ENCODE results near the gene SPEM2.
A peak's percentile ranks its signal among the peaks of the same experiment; 100 is the strongest.

SPEM2 gene

DNA sequence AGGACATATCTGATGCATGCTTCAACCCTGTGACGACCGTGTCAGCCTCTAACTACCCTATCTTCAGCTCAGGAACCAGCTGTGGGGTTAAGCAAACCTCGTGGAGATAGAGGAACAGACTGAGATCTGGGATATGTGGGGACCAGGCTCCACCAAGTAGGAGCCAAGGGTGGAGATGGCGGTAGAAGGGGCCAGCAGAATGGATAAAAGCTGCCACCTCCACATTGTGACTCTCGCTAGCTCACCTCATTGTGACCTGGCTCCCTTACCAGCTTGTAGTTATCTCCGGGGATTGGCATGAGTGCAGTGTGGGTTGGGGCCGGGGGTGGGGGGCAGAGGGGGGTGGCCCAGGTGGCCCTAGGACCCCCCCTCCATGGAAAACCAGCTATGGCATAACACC is at the start of gene SPEM2:
SPEM2 (plus strand) TSS at position 301 of the 400 bp plus-strand sequence; CDS start at position 374, 73 bp downstream.
- DNase-seq = no peak

GRCh38 chr17:7379134-7379533 is 46.3 kb upstream of the SPEM2 start:
- no peak for DNase-seq

- DNase-seq = no peak
Measured at GRCh38 chr17:7380321-7380720, 45.1 kb upstream of the SPEM2 start.

DNA sequence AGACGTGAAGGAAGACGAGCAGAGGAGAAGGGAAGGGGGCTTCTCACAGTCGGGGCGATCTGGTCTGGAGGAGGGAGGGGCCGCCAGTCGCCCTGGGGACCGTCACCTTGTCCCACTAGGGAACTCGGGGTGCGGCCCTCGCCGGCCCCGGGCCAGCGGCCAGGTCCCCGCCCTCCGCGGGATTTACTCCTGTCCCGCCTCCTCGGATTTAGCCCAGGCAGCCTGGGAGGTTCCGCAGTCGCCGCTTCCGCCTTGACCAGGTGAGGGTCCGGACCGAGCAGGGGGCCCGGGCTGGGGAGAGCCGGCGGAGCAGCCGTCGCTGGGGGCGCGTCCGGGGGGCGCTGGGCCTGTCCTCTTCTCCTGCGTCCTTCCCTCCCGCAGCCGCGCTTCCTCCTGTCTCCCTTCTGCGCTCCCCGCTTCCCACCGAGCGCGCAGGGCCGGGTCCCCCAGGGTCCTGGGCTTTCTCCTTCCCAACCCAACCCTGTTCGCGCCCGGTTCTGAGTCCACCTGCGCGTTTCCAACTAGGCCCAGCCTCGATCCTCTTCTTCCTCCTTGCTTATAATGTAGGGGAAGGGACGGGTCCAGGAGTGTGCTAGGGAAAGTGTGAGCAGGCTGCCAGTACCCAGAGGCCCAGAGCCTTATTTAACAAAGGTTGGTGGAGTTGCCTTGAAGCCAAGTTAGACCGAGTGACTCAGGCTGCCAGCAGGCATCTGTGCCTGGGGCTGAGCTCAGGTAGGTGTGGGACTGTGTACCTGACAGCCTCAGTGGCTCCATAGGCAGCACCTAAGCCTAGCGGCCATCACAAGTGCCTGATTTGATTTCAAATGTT is 44.3 kb upstream of the SPEM2 start, which contains the start of gene TNK1:
TNK1 (plus strand) TSS at position 235 of the 829 bp plus-strand sequence. CDS start 1,838 bp downstream, outside the sequence.
- DNase-seq = no peak

DNA sequence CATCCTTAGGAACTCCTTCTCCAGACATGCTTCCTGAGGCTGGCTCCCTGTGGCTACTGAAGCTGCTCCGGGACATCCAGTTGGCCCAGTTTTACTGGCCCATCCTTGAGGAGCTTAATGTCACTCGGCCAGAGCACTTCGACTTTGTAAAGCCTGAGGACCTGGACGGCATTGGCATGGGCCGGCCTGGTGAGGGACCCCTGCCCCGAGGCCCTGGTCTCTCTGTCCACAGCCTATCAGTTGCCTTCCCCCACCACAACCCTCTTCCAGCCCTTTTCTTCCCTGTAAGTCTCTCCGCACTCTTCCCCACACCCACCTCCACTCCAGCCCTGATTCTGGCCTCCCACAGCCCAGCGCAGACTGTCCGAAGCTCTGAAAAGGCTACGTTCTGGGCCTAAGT is 42.5 kb upstream of the SPEM2 start:
- no peak for DNase-seq

DNA sequence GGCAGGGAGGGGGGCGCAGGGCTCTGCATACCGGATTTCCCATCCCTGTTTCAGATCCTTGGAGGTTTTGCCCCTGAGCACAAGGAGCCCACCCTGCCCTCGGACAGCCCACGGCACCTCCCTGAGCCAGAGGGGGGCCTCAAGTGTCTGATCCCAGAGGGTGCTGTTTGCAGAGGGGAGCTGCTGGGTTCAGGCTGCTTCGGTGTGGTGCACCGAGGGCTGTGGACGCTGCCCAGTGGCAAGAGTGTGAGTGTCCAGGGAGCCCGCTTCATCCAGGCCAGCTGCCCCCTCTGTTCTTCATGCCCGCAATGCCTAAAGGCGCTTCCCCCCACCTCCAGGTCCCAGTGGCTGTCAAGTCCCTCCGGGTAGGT is 42.1 kb upstream of the SPEM2 start:
- DNase-seq = no peak

GRCh38 chr17:7383742-7384488 is 41.5 kb upstream of the SPEM2 start:
- DNase-seq = no peak

- DNase-seq = no peak
Measured at GRCh38 chr17:7384489-7385081, 40.8 kb upstream of the SPEM2 start.

DNA sequence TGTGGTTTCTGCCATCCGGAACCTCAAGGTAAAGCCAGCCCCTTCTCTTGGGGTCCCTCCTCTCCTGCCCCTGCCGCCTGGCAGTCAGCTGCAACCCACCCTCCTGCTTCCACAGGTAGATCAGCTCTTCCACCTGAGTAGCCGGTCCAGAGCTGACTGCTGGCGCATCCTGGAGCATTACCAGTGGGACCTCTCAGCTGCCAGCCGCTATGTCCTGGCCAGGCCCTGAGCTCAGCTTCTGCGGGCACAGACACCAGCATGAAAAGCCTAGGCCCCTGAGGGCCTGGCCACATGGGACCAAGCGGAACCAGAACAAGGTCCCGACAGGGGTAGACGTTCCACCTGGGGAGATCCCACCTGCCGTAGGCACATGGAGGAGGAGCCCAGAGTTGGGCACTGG is 36.6 kb upstream of the SPEM2 start:
- DNase-seq = no peak

GRCh38 chr17:7389924-7390910 is 35.2 kb upstream of the SPEM2 start:
- DNase-seq = no peak

- DNase-seq = no peak
Measured at GRCh38 chr17:7391307-7391706, 34.1 kb upstream of the SPEM2 start.

DNA sequence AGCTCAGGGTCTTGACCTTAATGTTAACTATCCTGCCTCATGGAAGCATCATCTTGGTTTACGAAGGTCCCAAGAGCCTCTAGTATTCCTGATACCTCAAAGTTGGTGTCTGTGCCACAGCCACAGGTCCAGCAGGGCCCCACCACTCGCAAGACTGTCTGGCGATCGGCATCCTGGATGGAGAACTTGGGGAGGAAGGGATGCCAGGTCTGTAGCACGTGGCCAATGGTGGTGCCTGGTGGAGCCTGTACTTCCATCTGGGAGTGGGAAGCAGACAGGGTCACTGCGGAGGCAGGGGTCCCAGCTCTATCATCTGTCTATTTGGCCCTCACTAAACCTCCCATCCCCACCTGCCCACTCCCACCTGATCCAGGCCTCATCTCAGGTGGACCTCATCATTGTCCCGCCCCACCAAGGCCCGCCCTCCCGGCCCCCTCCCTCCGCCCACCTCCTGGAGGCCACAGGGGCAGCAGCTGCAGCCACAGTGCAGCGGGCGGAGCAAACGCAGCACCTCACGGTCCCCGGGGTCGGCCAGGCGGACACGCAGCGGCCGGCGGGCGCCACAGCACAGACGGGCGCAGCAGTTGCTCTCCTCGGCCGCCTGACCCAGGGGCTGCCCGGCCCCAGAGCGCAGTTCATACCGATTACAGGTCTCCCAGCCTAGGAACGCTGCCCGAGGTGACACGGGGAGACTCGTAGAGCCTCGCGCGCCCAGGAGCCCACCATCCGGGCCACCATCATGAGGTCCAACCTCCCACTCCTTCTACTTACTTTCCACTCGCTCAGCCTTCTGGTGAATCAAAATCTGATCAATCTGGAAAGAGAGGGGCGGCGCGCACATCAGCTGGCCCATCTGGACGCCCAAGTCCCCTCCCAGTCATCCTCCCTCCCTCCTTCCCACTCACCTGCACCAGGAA is 32.5 kb upstream of the SPEM2 start:
- DNase-seq = no peak

GRCh38 chr17:7393613-7394451 is 31.6 kb upstream of the SPEM2 start:
- DNase-seq = no peak

DNA sequence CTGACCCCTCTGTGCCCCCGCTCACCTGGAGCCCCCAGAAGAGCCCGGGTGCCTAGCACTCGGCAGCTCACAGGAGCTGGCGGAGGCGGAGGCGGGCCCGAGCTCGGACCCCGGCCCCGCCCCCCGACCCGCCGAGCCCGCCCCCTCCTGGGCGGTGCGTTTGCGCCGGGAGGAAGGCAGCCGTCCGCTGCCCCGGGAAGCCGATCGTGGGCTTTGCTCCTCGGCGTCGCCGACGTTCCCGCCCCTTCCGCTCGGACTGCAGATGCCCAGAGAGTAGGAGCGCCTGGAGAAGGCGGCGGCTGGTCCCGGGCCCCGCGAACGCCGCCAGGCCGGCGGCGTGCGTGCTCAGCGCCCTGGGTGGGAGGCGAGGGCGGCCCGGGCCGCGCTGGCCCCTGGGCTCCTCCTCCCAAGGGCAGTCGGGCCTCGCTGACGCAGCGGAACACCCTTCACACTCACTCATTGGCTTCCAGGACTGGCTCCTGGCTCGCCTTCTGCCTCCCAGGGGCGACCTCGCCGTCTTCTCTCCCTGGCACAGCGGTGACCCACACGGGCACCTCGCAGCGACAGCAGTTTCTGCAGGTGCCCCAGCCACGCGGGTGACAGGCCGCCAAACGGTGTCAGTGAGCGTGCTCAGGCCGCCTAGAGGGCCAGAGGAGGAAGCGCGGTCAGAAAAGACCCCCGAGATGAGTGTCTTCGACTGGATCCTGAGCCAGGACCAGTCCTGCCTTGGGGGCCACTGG is 30.8 kb upstream of the SPEM2 start, which contains the start of gene PLSCR3:
PLSCR3 (minus strand) TSS at position 74 of the 740 bp plus-strand sequence. CDS start 415 bp downstream, outside the sequence.
- DNase-seq = peak; percentile 69

GRCh38 chr17:7396147-7396546 is 29.3 kb upstream of the SPEM2 start:
- DNase-seq = no peak

DNA sequence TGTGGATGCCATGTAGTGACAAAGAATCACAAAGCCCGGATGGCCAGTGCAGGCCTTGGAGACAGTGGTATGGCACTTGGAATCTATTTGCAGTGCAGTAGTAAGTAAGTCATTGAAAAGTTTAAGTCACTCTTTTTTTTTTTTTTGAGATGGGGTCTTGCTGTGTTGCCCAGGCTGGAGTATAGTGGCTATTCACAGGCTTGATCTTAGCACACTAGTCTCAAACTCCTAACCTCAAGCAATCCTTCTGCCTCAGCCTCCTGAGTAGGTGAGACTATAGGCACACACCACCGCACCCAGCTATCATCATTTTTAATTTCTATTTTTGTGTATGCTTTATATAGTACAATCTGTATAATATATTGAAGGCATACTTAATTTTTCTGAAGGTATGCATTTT is 26.8 kb upstream of the SPEM2 start:
- no peak for DNase-seq

DNA sequence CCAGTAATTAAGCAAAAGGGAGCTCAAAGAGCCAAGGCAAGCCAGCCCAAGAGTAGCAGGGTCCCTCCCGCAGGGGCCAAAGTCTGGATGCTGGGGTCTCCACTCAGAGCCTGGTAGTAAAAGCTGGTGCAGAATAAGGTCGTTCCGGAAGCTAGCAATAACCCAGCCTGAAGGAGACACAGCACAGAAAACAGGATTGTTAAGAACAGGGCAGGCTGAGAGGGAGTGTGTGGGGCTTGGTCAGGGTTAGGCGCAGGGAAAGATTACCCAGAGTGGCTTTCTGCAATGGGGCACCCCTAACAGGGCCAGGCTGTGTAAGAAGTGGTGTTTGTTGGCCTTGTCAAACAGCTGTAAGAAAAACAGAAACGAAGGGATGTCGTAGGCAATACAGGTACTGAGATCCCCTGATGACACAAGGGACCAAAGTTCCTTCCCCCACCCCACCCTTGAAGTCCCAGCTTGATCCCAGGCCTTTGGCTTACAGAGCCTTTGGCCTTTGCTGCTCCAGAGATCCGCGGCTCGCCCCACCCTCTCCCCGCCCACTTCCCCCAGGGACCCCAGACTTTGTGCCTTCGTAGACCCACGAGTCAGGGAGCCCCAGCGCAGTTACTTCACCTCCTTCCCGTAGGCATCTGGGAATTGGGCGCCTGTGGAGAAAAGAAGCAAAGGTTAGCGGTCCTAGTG is 22.2 kb upstream of the SPEM2 start:
- DNase-seq = no peak

DNA sequence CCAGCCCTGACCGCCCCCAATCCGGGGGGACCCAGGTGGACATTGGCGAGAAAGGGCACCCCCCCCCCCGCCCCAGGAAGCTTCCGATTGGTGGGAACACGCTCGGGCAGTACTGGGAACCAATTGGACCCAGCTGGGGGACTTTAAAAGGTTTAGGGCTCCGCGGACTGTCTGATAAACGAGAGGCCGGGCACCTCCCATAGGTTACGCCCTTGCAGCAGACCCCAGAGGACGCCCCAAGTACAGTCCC is 21.8 kb upstream of the SPEM2 start:
- DNase-seq = no peak
